GM12878 (cell line): ENCODE measurements around the gene TLR5.

Experiments used
- BRCA1 ChIP-seq: IDR thresholded peaks from 2 replicates; pipeline ENCODE4 v1.6.1; 2011; ENCODE audit warnings: low read depth, low read length, improper control_type of control experiment
- CREM ChIP-seq: IDR thresholded peaks from 2 replicates; pipeline ENCODE4 v1.6.1; 2014; ENCODE audit warnings: antibody characterized with exemption, low read depth
- CTCF ChIP-seq, 3 experiments: IDR thresholded peaks in 2 of 3; conservative IDR thresholded peaks in 1 of 3; 2 replicates each; pipeline ENCODE4 v1.5.1; 2011; ENCODE audit warnings: low read depth in 3 of 3, low read length in 3 of 3, mild to moderate bottlenecking in 3 of 3, control low read depth in 2 of 3, moderate library complexity in 2 of 3, inconsistent platforms in 1 of 3, mixed read lengths in 1 of 3; ENCODE audit not compliant: control insufficient read depth in 2 of 3, insufficient read depth in 1 of 3; ENCODE audit errors: extremely low read depth in 1 of 3
- EP300 ChIP-seq, 2 experiments: fragments of 150-350 bp in 1 of 2; IDR thresholded peaks; 2 replicates each; pipeline ENCODE4 v1.6.1; 2011 to 2012; ENCODE audit warnings: low read depth in 2 of 2, low read length in 2 of 2, borderline replicate concordance in 1 of 2, improper control_type of control experiment in 1 of 2, inconsistent platforms in 1 of 2; ENCODE audit not compliant: control insufficient read depth in 1 of 2
- FOXM1 ChIP-seq: IDR thresholded peaks from 2 replicates; pipeline ENCODE4 v1.6.1; 2012; ENCODE audit warnings: low read depth, mild to moderate bottlenecking, inconsistent platforms, low read length, moderate library complexity
- JUND ChIP-seq: IDR thresholded peaks from 2 replicates; pipeline ENCODE4 v1.6.1; 2012; ENCODE audit warnings: low read depth, mild to moderate bottlenecking, low read length, improper control_type of control experiment, moderate library complexity
- MYC ChIP-seq: IDR thresholded peaks from 2 replicates; pipeline ENCODE4 v1.6.1; 2011; ENCODE audit warnings: mild to moderate bottlenecking, low read length, moderate library complexity, inconsistent platforms; ENCODE audit not compliant: insufficient read depth, insufficient replicate concordance, insufficient read length, severe bottlenecking
- YBX1 ChIP-seq: fragments of 450-650 bp; IDR thresholded peaks from 2 replicates; pipeline ENCODE4 v1.6.1; 2016; ENCODE audit warnings: antibody characterized with exemption
- TF ChIP-seq, protein P1 (sequence below): fragments of 450-650 bp; IDR thresholded peaks from 2 replicates; pipeline ENCODE4 v1.6.1; 2014; ENCODE audit warnings: mild to moderate bottlenecking

DNA sequence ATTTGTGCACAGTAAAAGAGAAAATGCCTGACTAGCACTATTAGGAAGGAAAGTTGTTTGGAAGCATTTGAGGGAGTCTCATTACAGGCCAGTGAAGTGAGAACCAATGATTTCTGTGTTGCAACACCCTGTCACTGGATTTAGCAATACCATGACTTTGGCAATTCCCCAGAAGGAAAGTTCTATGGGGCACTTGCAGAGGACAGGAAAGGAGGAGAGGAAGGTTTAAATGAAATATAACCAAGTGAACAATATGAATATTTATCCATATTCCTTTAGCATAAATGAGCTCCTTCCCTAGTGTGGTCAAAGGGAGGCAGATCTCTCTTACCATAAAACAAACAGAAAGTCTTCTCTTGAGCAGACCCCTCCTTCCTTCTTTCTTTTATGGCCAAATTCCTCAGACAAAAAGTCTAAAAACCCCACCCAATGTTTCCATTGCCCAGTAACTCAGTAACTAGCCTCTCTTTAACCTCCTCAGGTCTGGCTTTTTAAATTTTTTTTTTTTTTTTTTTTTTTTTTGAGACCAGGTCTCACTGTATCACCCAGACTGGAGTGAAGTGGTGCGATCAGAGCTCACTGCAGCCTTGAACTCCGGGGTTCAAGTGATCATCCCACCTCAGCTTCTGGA is 5.5 kb downstream of the TLR5 start:
- no peak for TF ChIP-seq YBX1
- TF ChIP-seq BRCA1: no peak
- TF ChIP-seq, protein P1, sequence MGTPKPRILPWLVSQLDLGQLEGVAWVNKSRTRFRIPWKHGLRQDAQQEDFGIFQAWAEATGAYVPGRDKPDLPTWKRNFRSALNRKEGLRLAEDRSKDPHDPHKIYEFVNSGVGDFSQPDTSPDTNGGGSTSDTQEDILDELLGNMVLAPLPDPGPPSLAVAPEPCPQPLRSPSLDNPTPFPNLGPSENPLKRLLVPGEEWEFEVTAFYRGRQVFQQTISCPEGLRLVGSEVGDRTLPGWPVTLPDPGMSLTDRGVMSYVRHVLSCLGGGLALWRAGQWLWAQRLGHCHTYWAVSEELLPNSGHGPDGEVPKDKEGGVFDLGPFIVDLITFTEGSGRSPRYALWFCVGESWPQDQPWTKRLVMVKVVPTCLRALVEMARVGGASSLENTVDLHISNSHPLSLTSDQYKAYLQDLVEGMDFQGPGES: no peak
- no peak for TF ChIP-seq CREM
- no peak for TF ChIP-seq CTCF (IDR thresholded peaks at IDR 0.05 in 2 of 3, conservative IDR thresholded peaks at IDR 0.05 in 1 of 3; ENCODE audit: control insufficient read depth in 2 of 3, extremely low read depth in 1 of 3, insufficient read depth in 1 of 3, low read depth in 3 of 3, low read length in 3 of 3)
- no peak for TF ChIP-seq MYC
- no peak for TF ChIP-seq FOXM1
- no peak for TF ChIP-seq JUND
- TF ChIP-seq EP300 (IDR thresholded peaks at IDR 0.05; ENCODE audit: borderline replicate concordance in 1 of 2, control insufficient read depth in 1 of 2, low read depth in 2 of 2, low read length in 2 of 2): no peak
